Superior temporal gyrus (tissue), 1 donor: ENCODE results near the gene INPP5E.

ENCODE experiments used
- DNase-seq: peaks from one replicate; pipeline ENCODE4 v3.0.0-alpha.2; 2016; ENCODE audit errors: extremely low spot score

INPP5E gene

GRCh38 chr9:136389396-136389795 lies 50.2 kb downstream of the INPP5E start:
- no peak for DNase-seq

GRCh38 chr9:136387217-136387616 lies 52.4 kb downstream of the INPP5E start:
- DNase-seq: no peak

GRCh38 chr9:136386018-136386417 lies 53.6 kb downstream of the INPP5E start:
- no peak for DNase-seq

GRCh38 chr9:136385015-136385414 lies 54.6 kb downstream of the INPP5E start:
- no peak for DNase-seq

- no peak for DNase-seq
Observed at GRCh38 chr9:136383436-136383835, 56.2 kb downstream of the INPP5E start.

GRCh38 chr9:136381966-136382513 lies 57.6 kb downstream of the INPP5E start:
- no peak for DNase-seq

GRCh38 chr9:136381311-136381710 lies 58.3 kb downstream of the INPP5E start:
- DNase-seq: no peak

GRCh38 chr9:136380381-136380780 lies 59.3 kb downstream of the INPP5E start:
- no peak for DNase-seq

GRCh38 chr9:136379891-136380290 lies 59.8 kb downstream of the INPP5E start:
- no peak for DNase-seq

- no peak for DNase-seq
Observed at GRCh38 chr9:136379401-136379800, 60.2 kb downstream of the INPP5E start.

GRCh38 chr9:136379003-136379287 lies 60.7 kb downstream of the INPP5E start:
- DNase-seq: no peak
